22Rv1 (cell line): Measurements from ENCODE around the gene EIF4G3.

Experiments
- H3K27ac ChIP-seq: fragments of 450-650 bp; 2 replicates; pipeline ENCODE4 v1.5.1; 2017
- CTCF ChIP-seq: fragments of 450-650 bp; IDR thresholded peaks from 2 replicates; pipeline ENCODE4 v1.5.1; 2017; ENCODE audit warnings: mild to moderate bottlenecking
- ZFX ChIP-seq: fragments of 450-650 bp; IDR thresholded peaks from 2 replicates; pipeline ENCODE4 v1.6.1; 2017; ENCODE audit warnings: antibody characterized with exemption, borderline replicate concordance

Gene EIF4G3

DNA sequence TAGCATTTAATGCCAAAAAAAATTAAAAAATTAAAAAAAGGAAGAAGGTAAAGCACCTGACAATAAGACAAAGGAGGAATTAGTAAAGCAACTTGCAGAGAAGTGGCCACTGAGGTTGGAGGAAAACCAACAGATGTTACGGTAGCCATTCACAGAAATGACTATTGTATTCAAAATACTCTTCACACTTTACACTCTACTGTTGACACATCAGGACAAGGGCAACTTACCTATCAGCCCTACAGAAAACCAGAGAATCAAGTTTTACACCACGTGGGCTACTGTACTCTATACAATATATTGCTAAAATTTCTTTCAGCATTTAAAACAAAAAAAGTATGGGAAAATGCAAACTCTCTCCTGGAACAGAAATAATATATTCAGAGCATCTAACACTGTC, 70.0 kb downstream of the EIF4G3 start:
- TF ChIP-seq CTCF (no peak), ZFX (no peak)

DNA sequence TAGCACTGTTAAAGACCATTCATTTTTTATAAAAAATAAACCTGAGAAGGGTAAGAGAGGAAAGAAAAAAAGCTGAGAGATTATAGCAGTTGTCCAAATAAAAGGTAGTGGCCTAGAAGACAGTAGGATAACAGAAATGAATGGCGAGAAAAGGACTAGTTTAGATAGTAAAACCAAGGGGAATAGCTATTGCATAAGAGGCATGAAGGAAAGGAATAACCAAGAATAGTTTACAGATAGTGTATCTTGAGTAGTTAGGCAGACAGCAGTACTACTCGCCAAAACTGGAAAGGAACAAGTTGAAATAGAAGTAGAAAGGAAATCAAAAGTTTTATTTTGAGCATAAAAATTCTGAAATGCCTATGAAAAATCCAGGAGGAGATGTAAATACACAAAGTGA, 70.5 kb downstream of the EIF4G3 start:
- TF ChIP-seq CTCF (no peak), ZFX (no peak)

More for the DNA sequence above, 70.0 kb downstream of the EIF4G3 start:
- H3K27ac ChIP-seq = no peak overlapping the region

DNA sequence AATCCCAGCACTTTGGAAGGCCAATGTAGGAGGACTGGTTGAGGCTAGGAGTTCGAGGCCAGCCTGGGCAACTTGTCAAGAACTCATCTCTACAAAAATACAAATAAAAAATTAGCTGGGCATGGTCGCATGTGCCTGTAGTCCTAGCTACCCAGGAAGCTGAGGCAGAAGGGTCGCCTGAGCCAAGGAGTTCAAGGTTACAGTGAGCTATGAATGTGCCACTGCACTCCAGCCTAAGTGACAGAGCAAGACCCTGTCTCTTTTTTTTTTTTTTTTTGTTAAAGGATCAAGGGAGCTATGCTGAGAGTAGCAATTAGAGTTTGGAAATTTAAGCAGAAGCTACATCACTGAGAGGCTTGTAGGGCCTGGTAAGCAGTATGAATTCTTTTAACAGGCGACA, 70.9 kb downstream of the EIF4G3 start:
- TF ChIP-seq CTCF = no peak
- TF ChIP-seq ZFX = no peak
- no peak overlapping the region for H3K27ac ChIP-seq

More for the DNA sequence above, 70.5 kb downstream of the EIF4G3 start:
- no peak overlapping the region for H3K27ac ChIP-seq

DNA sequence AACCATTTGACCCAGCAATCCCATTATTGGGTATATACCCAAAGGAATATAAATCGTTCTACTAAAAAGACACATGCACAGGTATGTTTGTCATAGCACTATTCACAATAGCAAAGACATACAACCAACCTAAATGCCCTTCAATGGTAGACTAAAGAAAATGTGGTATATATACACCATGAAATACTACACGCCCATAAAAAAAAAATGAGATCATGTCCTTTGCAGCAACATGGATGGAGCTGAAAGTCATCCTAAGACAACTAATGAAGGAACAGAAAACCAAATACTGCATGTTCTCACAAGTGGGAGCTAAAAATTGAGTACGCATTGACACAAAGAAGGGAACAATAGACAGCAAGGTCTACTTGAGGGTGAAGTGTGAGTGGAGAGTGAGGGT, 72.0 kb downstream of the EIF4G3 start:
- no peak for TF ChIP-seq CTCF
- TF ChIP-seq ZFX = no peak
- H3K27ac ChIP-seq = no peak overlapping the region

DNA sequence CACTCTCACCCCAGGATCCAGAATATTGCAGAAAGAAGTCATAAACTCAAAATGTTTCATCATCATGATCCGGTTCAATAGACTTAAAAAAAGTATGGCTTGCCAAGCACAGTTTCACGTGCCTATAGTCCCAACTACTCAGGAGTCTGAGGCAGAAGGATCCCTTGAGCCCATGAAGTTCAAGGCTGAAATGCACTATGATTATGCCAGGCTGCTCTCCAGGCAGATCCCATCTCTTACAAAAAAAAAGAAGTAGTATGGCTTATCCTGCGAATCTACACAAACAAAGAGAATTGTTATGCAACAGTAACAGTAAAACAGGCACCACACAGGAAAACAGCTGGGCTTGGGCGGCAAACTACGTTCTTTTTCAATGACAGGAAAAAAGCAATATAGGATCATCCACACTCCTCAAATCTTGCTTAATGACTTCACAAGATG, 76.2 kb downstream of the EIF4G3 start:
- no peak for TF ChIP-seq ZFX
- TF ChIP-seq CTCF = no peak
- no peak overlapping the region for H3K27ac ChIP-seq

DNA sequence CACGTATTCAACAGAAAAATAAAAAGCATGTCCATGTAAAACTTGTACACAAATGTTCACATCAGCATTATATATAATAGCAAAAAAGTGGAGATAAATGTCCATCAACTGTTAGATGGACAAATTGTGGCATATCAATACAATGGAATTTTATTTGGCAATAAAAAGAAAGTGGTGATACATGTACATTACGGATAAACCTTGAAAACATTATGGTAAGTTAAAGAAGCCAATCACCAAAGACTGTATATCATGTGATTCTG, 76.9 kb downstream of the EIF4G3 start:
- H3K27ac ChIP-seq = no peak overlapping the region
- TF ChIP-seq CTCF (no peak), ZFX (no peak)

DNA sequence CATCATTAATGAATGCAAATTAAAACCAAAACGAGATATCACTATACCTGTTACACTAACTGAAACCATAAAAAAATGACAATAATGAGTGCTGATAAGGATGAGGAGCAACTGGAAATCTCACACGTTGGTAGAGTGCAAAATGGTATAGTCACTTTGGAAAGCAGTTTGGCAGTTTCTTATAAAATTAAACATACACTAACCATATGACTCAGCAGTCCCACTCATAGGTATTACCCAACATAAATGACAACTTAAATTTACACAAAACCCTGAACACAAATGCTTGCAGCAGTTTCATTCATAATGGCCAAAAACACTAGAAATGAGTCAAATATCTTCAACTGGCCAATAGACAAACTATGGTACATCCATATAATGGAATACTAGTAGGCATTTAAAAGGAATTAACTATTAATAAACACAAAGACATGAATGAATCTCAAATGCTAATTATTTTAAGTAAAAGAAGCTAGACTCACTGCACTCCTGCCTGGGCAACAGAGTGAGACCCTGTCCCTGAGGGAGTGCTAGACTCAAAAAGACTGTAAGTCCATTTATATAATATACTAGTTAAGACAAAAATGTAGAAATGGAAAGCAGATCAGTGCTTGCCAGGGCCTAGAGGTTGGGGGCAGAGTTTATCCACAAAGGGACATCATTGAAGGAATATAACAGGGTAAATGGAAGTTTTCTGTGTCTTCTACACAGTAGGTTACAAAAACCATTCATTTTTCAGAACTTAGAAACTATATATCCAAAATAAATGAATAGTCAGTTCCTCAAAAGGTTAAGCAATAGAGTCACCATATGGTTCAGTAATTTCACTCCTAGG, 77.4 kb downstream of the EIF4G3 start:
- TF ChIP-seq CTCF (no peak), ZFX (no peak)
- no peak overlapping the region for H3K27ac ChIP-seq
